IMR-90 (cell line): ENCODE data around the gene SLC8A1. TPM values are rescaled to one million over a fixed set of nuclear protein-coding genes. Genes with fewer than 3 reads are reported as not detected.

Experiments
- ATAC-seq: fragments of 200-7000 bp; cut with Tn5 transposase; 2 replicates; pipeline ENCODE4 v1.9.1; 2020; ENCODE audit warnings: low read depth, mild to moderate bottlenecking, moderate library complexity
- BruUV-seq: library from RNA; stranded (reverse); fragments of 400-500 nt; replicated peaks from 2 replicates; lab custom pipeline; 2021; lab: Mats Ljungman, UMichigan
- CTCF ChIA-PET: fragments of 300-600 bp; formaldehyde crosslinking; extraction: SDS; loops from one replicate; lab custom pipeline; 2021; ENCODE audit warnings: antibody characterized with exemption; lab: Yijun Ruan, JAX
- POLR2A ChIA-PET: fragments of 300-600 bp; sonication (Branson Sonifier 250); formaldehyde crosslinking; loops from one replicate; lab custom pipeline; 2022; ENCODE audit warnings: antibody characterized with exemption; ENCODE audit not compliant: unreplicated experiment; lab: Charles Lee
- DNase-seq: peaks from one replicate; pipeline ENCODE4 v3.0.0; 2013
- H2AFZ ChIP-seq: replicated peaks from 2 replicates; pipeline ENCODE3; 2013; ENCODE audit warnings: low read length, mild to moderate bottlenecking; ENCODE audit not compliant: poor library complexity
- H2AK5ac ChIP-seq: 2 replicates; pipeline ENCODE4 v1.6.1; 2013; ENCODE audit warnings: low read depth, low read length, inconsistent platforms
- H2AK9ac ChIP-seq: replicated peaks from 2 replicates; pipeline ENCODE3; 2013; ENCODE audit warnings: mild to moderate bottlenecking, low read depth, low read length, moderate library complexity; ENCODE audit not compliant: poor library complexity
- H2BK120ac ChIP-seq: 2 replicates; pipeline ENCODE4 v1.6.1; 2013; ENCODE audit warnings: low read depth, low read length, inconsistent platforms
- H2BK15ac ChIP-seq: 3 replicates; pipeline ENCODE4 v1.6.1; 2013; ENCODE audit warnings: low read depth, low read length, inconsistent platforms
- H2BK20ac ChIP-seq: 2 replicates; pipeline ENCODE4 v1.6.1; 2013; ENCODE audit warnings: low read depth, mild to moderate bottlenecking, inconsistent platforms, low read length, moderate library complexity
- H2BK5ac ChIP-seq: 2 replicates; pipeline ENCODE4 v1.6.1; 2013; ENCODE audit warnings: mild to moderate bottlenecking, low read depth, low read length, inconsistent platforms; ENCODE audit not compliant: poor library complexity, severe bottlenecking
- H3K14ac ChIP-seq: replicated peaks from 2 replicates; pipeline ENCODE4 v1.6.1; 2013; ENCODE audit warnings: low read depth, low read length, inconsistent platforms
- H3K18ac ChIP-seq: 2 replicates; pipeline ENCODE4 v1.6.1; 2013; ENCODE audit warnings: low read depth, low read length, control low read depth
- H3K23ac ChIP-seq: 2 replicates; pipeline ENCODE4 v1.6.1; 2013; ENCODE audit warnings: low read depth, low read length, inconsistent platforms
- H3K27ac ChIP-seq: 2 replicates; pipeline ENCODE4 v1.5.1; 2013; ENCODE audit warnings: mild to moderate bottlenecking, control low read depth, low read length; ENCODE audit not compliant: insufficient read depth
- H3K27me3 ChIP-seq: 2 replicates; pipeline ENCODE4 v1.6.1; 2013; ENCODE audit warnings: low read length; ENCODE audit not compliant: control insufficient read depth, insufficient read depth
- H3K36me3 ChIP-seq: 2 replicates; pipeline ENCODE4 v1.6.1; 2013; ENCODE audit warnings: low read length, mixed read lengths; ENCODE audit not compliant: control insufficient read depth, insufficient read depth
- H3K4ac ChIP-seq: 2 replicates; pipeline ENCODE4 v1.6.1; 2013; ENCODE audit warnings: low read depth, low read length, inconsistent platforms
- H3K4me1 ChIP-seq: 2 replicates; pipeline ENCODE4 v1.6.1; 2013; ENCODE audit warnings: low read length, mixed read lengths; ENCODE audit not compliant: control insufficient read depth, insufficient read depth
- H3K4me2 ChIP-seq: 2 replicates; pipeline ENCODE4 v1.6.1; 2013; ENCODE audit warnings: low read depth, mild to moderate bottlenecking, control low read depth, low read length, moderate library complexity
- H3K4me3 ChIP-seq: 2 replicates; pipeline ENCODE4 v1.5.1; 2013; ENCODE audit warnings: low read depth, mild to moderate bottlenecking, control low read depth, low read length, moderate library complexity; ENCODE audit not compliant: insufficient read depth
- H3K56ac ChIP-seq: 2 replicates; pipeline ENCODE4 v1.6.1; 2013; ENCODE audit warnings: low read length, inconsistent platforms; ENCODE audit not compliant: insufficient read depth; ENCODE audit errors: extremely low read depth
- H3K79me1 ChIP-seq, 2 experiments: 2 replicates each; pipeline ENCODE4 v1.6.1; 2013; ENCODE audit warnings: low read length in 2 of 2, inconsistent platforms in 1 of 2, low read depth in 1 of 2
- H3K9ac ChIP-seq: 2 replicates; pipeline ENCODE4 v1.6.1; 2013; ENCODE audit warnings: low read depth, low read length, control low read depth
- H3K9me1 ChIP-seq: 2 replicates; pipeline ENCODE4 v1.6.1; 2013; ENCODE audit warnings: low read length, inconsistent platforms; ENCODE audit not compliant: insufficient read depth
- H3K9me3 ChIP-seq: 2 replicates; pipeline ENCODE4 v1.6.1; 2013; ENCODE audit warnings: low read length; ENCODE audit not compliant: control insufficient read depth, insufficient read depth
- H4K20me1 ChIP-seq: 2 replicates; pipeline ENCODE4 v1.6.1; 2013; ENCODE audit warnings: low read length, inconsistent platforms; ENCODE audit not compliant: insufficient read depth
- H4K5ac ChIP-seq: 2 replicates; pipeline ENCODE4 v1.6.1; 2013; ENCODE audit warnings: mild to moderate bottlenecking, low read depth, low read length, control low read depth
- H4K8ac ChIP-seq, 2 experiments: 2 replicates each; pipeline ENCODE4 v1.6.1; 2013; ENCODE audit warnings: low read depth in 2 of 2, low read length in 2 of 2, control low read depth in 1 of 2, inconsistent platforms in 1 of 2
- H4K91ac ChIP-seq: 2 replicates; pipeline ENCODE4 v1.6.1; 2013; ENCODE audit warnings: low read depth, low read length, inconsistent platforms; ENCODE audit not compliant: insufficient read depth
- BHLHE40 ChIP-seq: fragments of 150-350 bp; IDR thresholded peaks from 2 replicates; pipeline ENCODE4 v1.6.1; 2016; ENCODE audit warnings: mild to moderate bottlenecking, low read depth, low read length
- CEBPB ChIP-seq: IDR thresholded peaks from 2 replicates; pipeline ENCODE4 v1.6.1; 2012; ENCODE audit warnings: low read depth, low read length, improper control_type of control experiment
- CHD1 ChIP-seq: IDR thresholded peaks from 2 replicates; pipeline ENCODE4 v1.6.1; 2012; ENCODE audit warnings: low read depth, low read length, improper control_type of control experiment
- CTCF ChIP-seq: conservative IDR thresholded peaks from 2 replicates; pipeline ENCODE4 v1.5.1; 2012; ENCODE audit warnings: mild to moderate bottlenecking, low read depth, low read length, improper control_type of control experiment
- ELK1 ChIP-seq: fragments of 150-350 bp; IDR thresholded peaks from 2 replicates; pipeline ENCODE4 v1.6.1; 2016; ENCODE audit warnings: low read depth, mild to moderate bottlenecking, low read length, moderate library complexity, borderline replicate concordance
- FOS ChIP-seq: fragments of 150-350 bp; IDR thresholded peaks from 2 replicates; pipeline ENCODE4 v1.6.1; 2016; ENCODE audit warnings: low read depth, low read length
- MAFK ChIP-seq: IDR thresholded peaks from 2 replicates; pipeline ENCODE4 v1.6.1; 2012; ENCODE audit warnings: low read depth, low read length, improper control_type of control experiment
- MXI1 ChIP-seq: IDR thresholded peaks from 2 replicates; pipeline ENCODE4 v1.6.1; 2012; ENCODE audit warnings: low read depth, mild to moderate bottlenecking, low read length, moderate library complexity, borderline replicate concordance
- NFE2L2 ChIP-seq: fragments of 150-350 bp; IDR thresholded peaks from 2 replicates; pipeline ENCODE4 v1.6.1; 2016; ENCODE audit warnings: low read depth, mild to moderate bottlenecking, low read length
- RAD21 ChIP-seq: IDR thresholded peaks from 2 replicates; pipeline ENCODE4 v1.6.1; 2012; ENCODE audit warnings: low read length, improper control_type of control experiment
- RCOR1 ChIP-seq: IDR thresholded peaks from 2 replicates; pipeline ENCODE4 v1.6.1; 2012; ENCODE audit warnings: mild to moderate bottlenecking, low read length, improper control_type of control experiment; ENCODE audit not compliant: insufficient replicate concordance
- SMC3 ChIP-seq: fragments of 150-350 bp; IDR thresholded peaks from 2 replicates; pipeline ENCODE4 v1.6.1; 2016; ENCODE audit warnings: low read depth, mild to moderate bottlenecking, antibody characterized with exemption, low read length, moderate library complexity
- WGBS, 2 experiments: methylation state at CpG; one replicate each; pipeline versions ENCODE4 v1.1.5 to v1.1.7; 2013; ENCODE audit warnings: missing lambda C conversion rate in 2 of 2; ENCODE audit not compliant: insufficient read length in 1 of 2; ENCODE audit errors: extremely low coverage in 2 of 2; 5-methylcytosine and 5-hydroxymethylcytosine counted together
- dilution Hi-C: fragments of 300-500 bp; cut with HindIII; formaldehyde crosslinking; loops from one replicate; pipeline ENCODE4 v1.14.3; 2018; ENCODE audit warnings: low sequenced_read_pairs; ENCODE audit not compliant: unreplicated experiment
- in situ Hi-C: fragments of 300-500 bp; cut with MboI; formaldehyde crosslinking; loops from 3 replicates; pipeline ENCODE4 v1.14.3; 2019; ENCODE audit warnings: low sequenced_read_pairs, inconsistent platforms, mixed read lengths
- intact Hi-C: fragments of 100-400 bp; cut with micrococcal nuclease; formaldehyde crosslinking; loops from 2 replicates; pipeline ENCODE4 v1.10.0; 2022
- polyA plus RNA-seq, 3 experiments: library from polyadenylated mRNA; depleted of rRNA; stranded (reverse); fragments of >200 nt; gene quantifications; 2 replicates each; pipeline ENCODE4 v1.2.3, GENCODE V29; 2012; ENCODE audit warnings: low replicate concordance in 1 of 3
- total RNA-seq: library from RNA; depleted of rRNA; stranded (reverse); fragments of >200 nt; gene quantifications from 2 replicates; pipeline ENCODE4 v1.2.3, GENCODE V29; 2012

The SLC8A1 gene
- total and polyA plus RNA-seq, 2 of the 4 experiments (the other 2 are of a cell fraction): 7.7 to 57.0 TPM

GRCh38 chr2:40434731-40435271, 17.1 kb downstream of the SLC8A1 start (continued):
- TF ChIP-seq ELK1: no peak

- in situ Hi-C loops: no loop called here
- Histone ChIP-seq H2BK15ac (peak overlapping the region; percentile 54; the same call in 2 of the 3 replicates), H3K23ac (peak overlapping the region; percentile 71), H3K4me2 (no peak overlapping the region), H2BK5ac (peak overlapping the region; percentile 15), H4K8ac (peak overlapping the region; percentile 14 to 71; a peak in 2 of 4 replicates), H3K14ac (peak overlapping the region; percentile 67), H2AK9ac (no peak overlapping the region), H3K56ac (0 out of 2 replicates have a peak overlapping the region, but pooled peaks have one; percentile 11), H3K36me3 (peaks cover 5% of the 10 kb centered on the region), H3K9ac (no peak overlapping the region), H2AFZ (no peak overlapping the region), H2BK120ac (peak overlapping the region; percentile 97), H4K5ac (no peak overlapping the region; the same call in 1 of the 2 replicates), H3K4ac (peak overlapping the region; percentile 88), H3K9me3 (no peaks in the 10 kb centered on the region), H2BK20ac (peak overlapping the region; percentile 65; the same call in 1 of the 2 replicates), H3K27ac (no peak overlapping the region), H3K4me3 (no peak overlapping the region), H3K79me1 (peaks cover 49 to 79% of the 10 kb centered on the region in 2 experiments), H3K9me1 (peaks cover 36% of the 10 kb centered on the region), H4K20me1 (no peaks in the 10 kb centered on the region), H3K18ac (peak overlapping the region; percentile 54; the same call in 1 of the 2 replicates), H2AK5ac (peak overlapping the region; percentile 67), H4K91ac (peak overlapping the region; percentile 59; the same call in 1 of the 2 replicates), H3K27me3 (no peaks in the 10 kb centered on the region), H3K4me1 (peaks cover 19% of the 10 kb centered on the region)
- WGBS, 2 experiments: no CpG with 5 or more reads among the region's 1 CpG
- intact Hi-C loops: loop anchor here (5.0 kb wide), 1 partner anchor 61 kb away; no protein-coding TSS in a partner anchor
- no TSS peak for BruUV-seq
- CTCF ChIA-PET: no interaction called here
- ATAC-seq (no peak), DNase-seq (no peak)
- POLR2A ChIA-PET: no interaction called here
- dilution Hi-C loops: no loop called here
- TF ChIP-seq RCOR1: no peak
- TF ChIP-seq BHLHE40: no peak
- no peak for TF ChIP-seq MXI1
- no peak for TF ChIP-seq ELK1
- TF ChIP-seq NFE2L2: no peak
- no peak for TF ChIP-seq SMC3
- TF ChIP-seq CTCF: no peak
- TF ChIP-seq CEBPB: no peak
- TF ChIP-seq CHD1: no peak
- TF ChIP-seq RAD21: no peak
- TF ChIP-seq FOS: no peak
- TF ChIP-seq MAFK: no peak
Measured at GRCh38 chr2:40433736-40434135, 18.2 kb downstream of the SLC8A1 start.
